OCI-LY7 (cell line): ENCODE measurements around the gene FRMD5. TPM values are rescaled to one million over a fixed set of nuclear protein-coding genes. Genes with fewer than 3 reads are reported as not detected.

Experiments
- BruUV-seq: library from RNA; stranded (reverse); fragments of 400-500 nt; replicated peaks from 2 replicates; lab custom pipeline; 2021; lab: Mats Ljungman, UMichigan
- CTCF ChIA-PET: fragments of 300-600 bp; sonication (Branson Sonifier 250); formaldehyde crosslinking; loops from one replicate; lab custom pipeline; 2022; ENCODE audit warnings: antibody characterized with exemption; ENCODE audit not compliant: unreplicated experiment; lab: Charles Lee
- POLR2A ChIA-PET: fragments of 300-600 bp; sonication (Branson Sonifier 250); formaldehyde crosslinking; loops from one replicate; lab custom pipeline; 2022; ENCODE audit warnings: antibody characterized with exemption; lab: Charles Lee
- DNase-seq: peaks from one replicate; pipeline ENCODE4 v3.0.0-alpha.2; 2015; ENCODE audit warnings: low spot score
- H2AFZ ChIP-seq: fragments of 200-600 bp; sonication (generic), shearing (Covaris generic); 2 replicates; pipeline ENCODE4 v1.6.1; 2014; ENCODE audit warnings: mild to moderate bottlenecking, antibody characterized with exemption, low read length, moderate library complexity
- H3K27ac ChIP-seq: fragments of 200-600 bp; sonication (generic); 2 replicates; pipeline ENCODE4 v1.5.1; 2014; ENCODE audit warnings: mixed run types, low read depth, mild to moderate bottlenecking, moderate library complexity, low read length, inconsistent platforms; ENCODE audit not compliant: poor library complexity, severe bottlenecking
- H3K36me3 ChIP-seq: fragments of 200-600 bp; sonication (generic); 2 replicates; pipeline ENCODE4 v1.6.1; 2014; ENCODE audit warnings: mild to moderate bottlenecking, antibody characterized with exemption, low read length, moderate library complexity, mixed read lengths; ENCODE audit not compliant: insufficient read depth
- H3K4me1 ChIP-seq: fragments of 200-600 bp; sonication (generic); 2 replicates; pipeline ENCODE4 v1.5.1; 2014; ENCODE audit warnings: mild to moderate bottlenecking, low read length; ENCODE audit not compliant: insufficient read depth, poor library complexity, severe bottlenecking
- H3K4me2 ChIP-seq: fragments of 200-600 bp; sonication (generic); 2 replicates; pipeline ENCODE4 v1.6.1; 2014; ENCODE audit warnings: mild to moderate bottlenecking, low read length
- H3K4me3 ChIP-seq: fragments of 200-600 bp; sonication (generic); 2 replicates; pipeline ENCODE4 v1.5.1; 2014; ENCODE audit warnings: mild to moderate bottlenecking, low read depth, low read length; ENCODE audit not compliant: poor library complexity, severe bottlenecking
- H3K79me2 ChIP-seq: fragments of 200-600 bp; sonication (generic); 2 replicates; pipeline ENCODE4 v1.6.1; 2016; ENCODE audit warnings: low read depth, mild to moderate bottlenecking, low read length, moderate library complexity, mixed read lengths; ENCODE audit not compliant: insufficient read depth
- H3K9me2 ChIP-seq: fragments of 200-600 bp; sonication (generic); 2 replicates; pipeline ENCODE4 v1.6.1; 2016; ENCODE audit warnings: mild to moderate bottlenecking, low read length, mixed read lengths; ENCODE audit not compliant: insufficient read depth
- H3K9me3 ChIP-seq: fragments of 200-600 bp; sonication (generic); 2 replicates; pipeline ENCODE4 v1.6.1; 2014; ENCODE audit warnings: mild to moderate bottlenecking, mixed run types, low read length, mixed read lengths
- H4K20me1 ChIP-seq: fragments of 200-600 bp; sonication (generic); 2 replicates; pipeline ENCODE4 v1.6.1; 2014; ENCODE audit warnings: mild to moderate bottlenecking, antibody characterized with exemption, low read length, moderate library complexity, mixed read lengths; ENCODE audit not compliant: insufficient read depth
- CTCF ChIP-seq: fragments of 200-600 bp; sonication (generic); conservative IDR thresholded peaks from 2 replicates; pipeline ENCODE4 v1.5.1; 2014; ENCODE audit warnings: mild to moderate bottlenecking, antibody characterized with exemption, low read length, moderate library complexity, mixed read lengths
- EZH2phosphoT487 ChIP-seq: fragments of 200-600 bp; sonication (generic); IDR thresholded peaks from 2 replicates; pipeline ENCODE4 v1.6.1; 2018; ENCODE audit warnings: low read depth, borderline replicate concordance, mild to moderate bottlenecking, mixed run types, antibody characterized with exemption, low read length, moderate library complexity, mixed read lengths
- intact Hi-C: fragments of 100-400 bp; cut with micrococcal nuclease; formaldehyde crosslinking; loops from one replicate; pipeline ENCODE4 v1.10.0; 2022; ENCODE audit not compliant: unreplicated experiment
- total RNA-seq, 2 experiments: library from RNA; depleted of rRNA in 1 of 2; stranded (reverse); fragments of >200 nt in 1 of 2; shearing (Covaris generic) in 1 of 2; gene quantifications; 2 replicates each; pipeline ENCODE4 v1.2.3, GENCODE V29; 2014 to 2022

The FRMD5 gene
- total RNA-seq, 2 experiments from 2014 or later = not detected

GRCh38 chr15:44149224-44149623, 45.8 kb downstream of the FRMD5 start:
- intact Hi-C loops = no loop called here
- H4K20me1 ChIP-seq = no peaks in the 10 kb centered on the region
- no peaks in the 10 kb centered on the region for H3K9me2 ChIP-seq
- no peaks in the 10 kb centered on the region for H3K36me3 ChIP-seq
- H3K79me2 ChIP-seq = no peaks in the 10 kb centered on the region
- no peak overlapping the region for H3K27ac ChIP-seq
- ChIA-PET POLR2A (no interaction called here), CTCF (no interaction called here)
- no peak for DNase-seq
- H3K4me1 ChIP-seq = no peaks in the 10 kb centered on the region
- TF ChIP-seq CTCF = no peak
- no peak overlapping the region for H3K4me2 ChIP-seq
- no peaks in the 10 kb centered on the region for H3K9me3 ChIP-seq
- H2AFZ ChIP-seq = no peak overlapping the region
- no TSS peak for BruUV-seq
- no peak overlapping the region for H3K4me3 ChIP-seq

GRCh38 chr15:44148580-44148979, 46.5 kb downstream of the FRMD5 start:
- Histone ChIP-seq H3K79me2 (no peaks in the 10 kb centered on the region), H3K4me1 (no peaks in the 10 kb centered on the region), H3K9me3 (no peaks in the 10 kb centered on the region), H3K4me3 (no peak overlapping the region), H3K9me2 (no peaks in the 10 kb centered on the region), H3K27ac (no peak overlapping the region), H2AFZ (no peak overlapping the region), H3K36me3 (no peaks in the 10 kb centered on the region), H3K4me2 (no peak overlapping the region), H4K20me1 (no peaks in the 10 kb centered on the region)
- intact Hi-C loops = no loop called here
- TF ChIP-seq EZH2phosphoT487 (no peak), CTCF (no peak)
- no peak for DNase-seq
- BruUV-seq = no TSS peak
- ChIA-PET CTCF (no interaction called here), POLR2A (no interaction called here)

GRCh38 chr15:44147636-44148035, 47.4 kb downstream of the FRMD5 start:
- Histone ChIP-seq H3K4me1 (no peaks in the 10 kb centered on the region), H4K20me1 (no peaks in the 10 kb centered on the region), H3K4me3 (no peak overlapping the region), H3K9me3 (no peaks in the 10 kb centered on the region), H3K27ac (no peak overlapping the region), H3K36me3 (no peaks in the 10 kb centered on the region), H3K79me2 (no peaks in the 10 kb centered on the region), H3K9me2 (no peaks in the 10 kb centered on the region), H2AFZ (no peak overlapping the region), H3K4me2 (no peak overlapping the region)
- no peak for TF ChIP-seq CTCF
- TF ChIP-seq EZH2phosphoT487 = no peak
- ChIA-PET POLR2A (no interaction called here), CTCF (no interaction called here)
- BruUV-seq = no TSS peak
- intact Hi-C loops = no loop called here
- DNase-seq = no peak
